Stimulated activated CD4-positive, alpha-beta T cell treated with anti-CD3 and anti-CD28 coated beads, Interleukin-12 subunit alpha, Interleukin-12 subunit beta, amount 100 ng/mL, for 48 hours (primary cell): ENCODE results near the gene CPZ.
"Not testable (repeated sequence)": the region's sequence is repeated elsewhere in the genome, so short reads cannot be mapped to it uniquely, and the experiment has no call there.

Source experiments
- DNase-seq, 3 donors: peaks; one replicate each; pipeline ENCODE4 v3.0.0-alpha.2; 2020; ENCODE audit warnings: low read depth in 2 of 3, low spot score in 1 of 3

CPZ gene

DNA sequence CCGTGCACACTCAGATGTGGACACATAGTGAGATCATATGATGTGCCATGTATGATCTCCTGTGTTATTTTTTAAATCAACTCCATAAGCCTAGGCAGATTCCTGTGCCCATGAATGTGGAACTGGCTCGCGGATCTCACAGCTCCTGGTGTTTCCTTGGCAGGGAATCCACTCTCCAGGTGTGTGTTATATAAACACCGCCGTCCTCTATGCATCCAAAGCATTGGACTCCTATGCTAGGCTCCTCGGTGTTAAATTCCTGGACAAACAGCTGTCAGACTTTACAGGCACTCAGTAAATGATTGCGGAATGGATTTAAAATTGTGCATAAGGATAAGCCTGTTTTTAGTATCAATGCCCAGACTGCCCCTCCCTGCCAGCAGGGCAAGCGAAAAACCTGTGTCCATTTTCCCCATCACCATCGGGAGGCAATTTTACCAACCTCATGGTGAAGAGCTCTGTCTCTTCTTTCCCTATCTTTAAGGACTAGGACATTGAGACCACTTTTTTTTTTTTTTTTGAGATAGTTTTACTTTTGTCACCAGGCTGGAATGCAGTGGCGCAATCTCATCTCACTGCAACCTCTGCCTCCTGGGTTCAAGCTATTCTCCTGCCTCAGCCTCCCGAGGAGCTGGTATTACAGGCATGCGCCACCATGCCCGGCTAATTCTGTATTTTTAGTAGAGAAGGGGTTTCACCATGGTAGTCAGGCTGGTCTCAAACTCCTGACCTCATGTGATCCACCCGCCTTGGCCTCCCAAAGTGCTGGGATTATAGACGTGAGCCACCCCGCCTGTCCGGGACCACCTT lies 36.0 kb upstream of the CPZ start:
- DNase-seq, result no peak

DNA sequence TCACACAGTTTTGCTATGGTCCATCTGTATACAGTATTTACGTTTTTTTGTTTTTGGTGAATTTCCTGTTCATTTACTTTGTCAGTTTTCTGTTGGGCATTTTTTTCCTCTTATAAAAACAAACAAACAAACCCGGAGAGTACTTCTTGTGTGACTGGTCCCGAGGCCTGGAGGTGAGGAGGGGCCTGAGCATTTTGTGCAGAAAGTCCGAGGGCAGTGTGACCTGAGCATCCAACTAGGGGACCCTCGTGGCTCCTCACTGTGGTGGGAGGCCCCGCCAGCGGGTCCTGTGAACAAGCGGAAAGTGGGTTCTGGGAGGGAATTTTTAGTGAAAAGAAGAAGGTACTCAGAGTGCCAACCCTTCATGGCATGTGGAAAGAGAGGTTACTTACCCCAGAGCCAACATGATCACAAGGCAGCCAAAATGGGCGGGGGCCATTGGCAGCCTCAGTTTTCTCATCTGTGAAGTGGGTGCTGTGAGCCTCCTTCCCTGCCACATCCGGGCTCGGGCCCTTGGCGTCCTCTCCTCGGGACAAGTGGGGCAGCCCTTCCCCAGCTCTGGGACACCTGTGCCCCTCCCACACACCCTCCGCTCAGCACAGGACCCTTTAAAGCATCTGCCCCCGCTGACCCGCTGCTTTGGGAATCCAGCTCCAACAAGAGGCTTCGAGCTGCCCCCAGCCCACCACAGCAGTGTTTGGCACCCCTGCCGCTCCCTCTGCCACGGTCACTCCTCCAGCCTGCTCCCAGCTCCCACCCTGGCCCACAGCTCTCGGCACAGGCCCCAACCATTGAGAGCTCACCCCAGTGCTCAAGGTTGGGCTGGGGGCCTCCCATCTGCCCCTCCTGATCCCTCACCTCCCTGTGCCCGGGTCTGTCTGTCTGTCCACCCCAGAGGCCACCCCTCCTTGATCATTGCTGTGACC lies 35.2 kb upstream of the CPZ start:
- DNase-seq, result no peak

DNA sequence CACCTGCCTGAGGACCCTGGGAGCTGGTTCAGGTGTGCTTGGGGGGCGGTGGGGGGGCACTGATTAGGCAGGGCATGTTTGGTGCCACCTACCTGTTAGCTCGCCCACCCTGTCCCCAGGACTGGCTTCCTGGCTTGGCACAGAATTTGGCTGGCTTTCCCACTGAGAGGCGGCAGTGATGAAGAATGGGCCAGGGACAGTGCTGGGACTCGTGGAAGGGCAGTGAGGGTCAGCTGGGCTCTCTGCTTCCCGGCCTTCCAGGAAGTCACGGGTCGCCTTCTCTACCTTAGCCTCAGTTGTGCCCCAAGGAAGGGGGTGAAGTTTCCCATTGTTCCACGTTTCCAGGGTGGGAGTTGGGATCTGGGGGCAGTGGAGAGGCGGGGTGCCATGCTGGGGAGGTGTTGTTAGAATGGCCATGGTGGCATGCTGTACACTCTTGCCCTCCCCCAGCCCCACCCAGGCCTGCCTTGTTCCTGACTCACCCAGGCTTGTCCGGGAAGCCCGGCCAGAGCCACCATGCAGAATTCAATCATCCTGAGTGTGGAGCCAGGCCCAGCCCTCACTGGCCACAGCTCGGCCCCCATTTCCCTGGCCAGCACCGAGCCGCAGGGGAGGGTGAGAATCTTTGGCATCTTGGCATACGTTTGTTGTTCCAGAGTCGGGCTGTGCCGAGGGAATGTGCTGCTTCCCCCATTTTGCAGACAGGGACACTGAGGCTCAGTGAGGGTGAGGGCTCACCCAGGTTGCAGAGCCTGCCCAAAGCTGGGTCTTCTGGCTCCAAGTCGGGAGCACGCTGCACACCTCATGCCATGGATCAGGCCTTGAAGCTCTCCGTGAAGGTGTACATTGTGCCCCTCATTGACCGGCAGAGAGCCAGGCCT lies 34.2 kb upstream of the CPZ start:
- no peak for DNase-seq

DNA sequence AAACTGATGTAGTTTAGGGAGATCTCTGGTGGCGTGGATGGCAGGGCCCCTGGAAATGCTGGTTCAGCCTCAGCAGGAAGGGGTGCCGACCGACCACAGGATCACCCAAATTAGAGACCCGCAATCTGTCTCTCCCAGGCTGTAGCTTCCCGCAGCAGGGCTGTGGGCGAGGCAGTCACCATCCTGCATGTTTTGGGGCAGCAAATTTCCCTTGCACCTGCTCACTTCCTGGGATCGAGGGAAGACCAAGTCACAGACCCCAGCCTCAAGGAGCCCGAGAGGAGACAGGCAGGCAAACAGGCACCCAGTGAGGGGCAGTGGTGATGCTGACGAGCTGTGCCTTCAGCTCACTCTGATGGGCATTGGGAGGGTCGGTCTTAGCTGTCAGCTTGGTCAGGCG lies 33.6 kb upstream of the CPZ start:
- DNase-seq, result no peak

DNA sequence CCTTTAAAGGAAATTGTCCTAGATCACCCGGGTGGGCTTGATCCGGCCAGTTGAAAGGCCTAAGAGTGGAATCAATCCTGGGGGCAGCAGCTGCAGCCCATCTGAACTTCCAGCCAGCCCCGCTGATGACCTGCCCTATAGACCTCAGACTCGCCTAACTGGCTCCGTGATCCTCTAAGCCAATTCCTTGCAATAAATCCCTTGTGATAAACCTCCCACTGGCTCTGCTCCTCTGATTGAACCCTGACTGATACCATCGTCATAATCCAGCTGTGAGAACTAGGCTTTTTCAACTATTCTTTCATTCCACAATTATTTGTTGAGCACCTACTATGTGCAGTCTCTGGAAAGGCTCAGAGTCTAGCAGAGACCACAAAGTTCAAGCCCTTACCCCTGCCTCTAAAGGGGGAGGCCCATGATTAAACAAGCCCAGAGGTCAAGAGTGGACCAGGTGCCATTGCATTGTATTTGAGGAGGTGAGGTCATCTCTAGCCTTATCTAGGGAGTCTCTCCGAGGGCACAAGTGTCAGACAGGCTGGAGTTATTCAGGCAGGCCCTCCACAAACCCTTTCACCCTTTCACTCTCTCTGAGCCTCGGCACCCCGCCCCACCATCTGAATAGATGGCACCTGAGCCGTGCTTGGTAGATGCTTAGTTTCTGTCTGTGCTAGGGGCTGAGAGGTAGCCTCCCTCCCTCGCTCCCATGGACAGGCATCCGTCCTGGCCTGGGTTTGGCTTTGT lies 32.9 kb upstream of the CPZ start:
- no peak for DNase-seq

DNA sequence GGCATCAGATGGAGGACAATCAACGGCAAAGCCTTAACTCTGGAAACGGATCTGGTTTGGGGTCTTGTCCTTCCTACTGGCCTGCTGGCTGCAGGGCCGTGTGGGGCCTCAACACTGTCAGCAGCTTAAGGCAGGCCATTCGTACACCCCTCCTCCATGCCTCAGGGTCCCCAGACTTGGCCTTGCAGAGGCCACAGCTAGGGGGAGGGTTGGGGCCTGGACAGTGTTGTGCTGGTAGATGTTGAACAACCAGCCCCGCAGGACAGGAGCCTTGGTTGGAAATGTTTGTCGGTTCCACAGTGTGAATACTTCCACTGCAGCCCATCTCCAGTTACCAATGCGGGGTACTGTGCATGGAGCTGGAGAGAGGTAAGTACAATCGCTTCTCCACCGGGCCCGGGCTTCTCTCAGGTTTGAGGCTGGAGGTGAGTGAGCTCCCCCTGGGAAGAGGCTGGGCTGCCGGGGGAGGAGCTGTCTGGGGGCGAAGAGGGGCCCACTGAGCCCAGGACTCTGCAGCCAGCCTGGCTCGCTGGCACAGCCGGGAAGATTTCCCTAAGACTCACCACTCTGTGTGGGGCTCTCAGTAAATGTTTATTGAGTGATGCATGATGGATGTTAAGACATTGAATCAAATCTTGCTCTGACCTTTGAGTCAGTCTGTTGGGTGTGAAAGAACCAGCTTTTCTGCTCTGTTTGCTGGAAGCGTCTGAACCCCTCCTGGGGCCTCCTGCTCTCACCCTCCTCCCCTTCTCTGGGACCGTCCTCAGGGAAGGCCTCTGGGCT lies 32.1 kb upstream of the CPZ start:
- DNase-seq, result no peak

DNA sequence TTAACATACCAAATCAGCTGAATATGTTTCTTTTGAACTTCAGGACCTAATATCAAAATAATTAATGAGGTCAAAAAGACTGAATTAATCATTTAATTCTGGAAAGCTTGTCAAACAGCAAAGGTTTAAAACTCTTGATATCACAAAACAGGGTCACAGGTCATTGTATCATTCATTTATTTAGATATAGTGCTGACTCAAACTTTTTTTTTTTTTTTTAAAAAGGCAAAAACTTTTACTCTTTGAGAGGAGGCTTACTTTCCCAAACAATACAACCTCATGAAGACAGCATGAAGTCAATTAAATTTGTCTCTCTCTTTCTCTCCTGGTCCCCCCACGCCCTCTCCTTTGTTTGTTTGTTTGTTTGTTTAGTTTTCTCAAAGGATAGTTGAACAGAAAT lies 28.0 kb upstream of the CPZ start:
- no peak for DNase-seq

DNA sequence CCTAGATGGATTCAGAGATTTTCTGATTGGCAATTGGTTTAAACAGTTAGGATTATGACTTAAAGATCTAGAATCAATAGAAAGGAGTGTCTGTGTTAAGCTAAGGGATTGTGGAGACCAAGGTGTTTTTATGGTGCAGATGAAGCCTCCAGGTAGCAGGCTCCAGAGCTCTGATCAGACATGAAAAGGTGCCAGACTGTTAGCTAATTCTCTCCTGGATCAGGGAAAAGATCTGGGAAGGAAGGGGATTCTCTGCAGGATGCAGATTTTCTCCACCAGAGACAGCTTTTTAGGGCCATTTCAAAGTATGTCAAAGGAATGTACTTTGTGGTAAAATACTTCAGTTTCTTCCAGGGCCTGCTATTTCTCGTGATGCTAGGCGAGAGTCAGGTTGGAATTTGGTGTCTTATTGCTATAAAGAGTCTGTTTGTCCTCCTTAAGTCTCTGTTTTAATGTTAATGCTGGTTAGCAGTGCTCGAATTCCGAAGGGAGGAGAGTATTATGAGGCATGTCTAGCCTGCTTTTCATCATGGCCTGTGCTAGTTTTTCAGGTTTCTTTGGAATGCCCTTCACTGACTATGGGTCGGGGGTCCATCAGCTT lies 24.4 kb upstream of the CPZ start:
- DNase-seq, result no peak

DNA sequence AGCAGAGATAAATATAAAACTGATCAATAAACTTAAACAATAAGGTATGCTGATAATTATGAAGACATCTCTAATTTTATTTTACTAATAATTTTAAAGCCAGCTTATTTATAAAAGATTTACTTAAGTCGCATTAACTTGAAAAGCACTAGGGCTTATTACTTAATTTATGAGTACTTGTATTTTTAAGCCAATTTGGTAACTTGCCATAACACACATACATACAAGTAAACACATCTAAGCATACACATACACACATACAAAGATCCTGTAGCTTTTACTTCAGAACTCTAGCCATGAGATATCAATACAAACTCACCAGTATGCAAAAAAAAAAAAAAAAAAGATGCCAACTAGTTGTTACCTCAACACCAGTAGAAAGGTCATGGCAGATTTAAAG lies 22.4 kb upstream of the CPZ start:
- DNase-seq, result no peak

DNA sequence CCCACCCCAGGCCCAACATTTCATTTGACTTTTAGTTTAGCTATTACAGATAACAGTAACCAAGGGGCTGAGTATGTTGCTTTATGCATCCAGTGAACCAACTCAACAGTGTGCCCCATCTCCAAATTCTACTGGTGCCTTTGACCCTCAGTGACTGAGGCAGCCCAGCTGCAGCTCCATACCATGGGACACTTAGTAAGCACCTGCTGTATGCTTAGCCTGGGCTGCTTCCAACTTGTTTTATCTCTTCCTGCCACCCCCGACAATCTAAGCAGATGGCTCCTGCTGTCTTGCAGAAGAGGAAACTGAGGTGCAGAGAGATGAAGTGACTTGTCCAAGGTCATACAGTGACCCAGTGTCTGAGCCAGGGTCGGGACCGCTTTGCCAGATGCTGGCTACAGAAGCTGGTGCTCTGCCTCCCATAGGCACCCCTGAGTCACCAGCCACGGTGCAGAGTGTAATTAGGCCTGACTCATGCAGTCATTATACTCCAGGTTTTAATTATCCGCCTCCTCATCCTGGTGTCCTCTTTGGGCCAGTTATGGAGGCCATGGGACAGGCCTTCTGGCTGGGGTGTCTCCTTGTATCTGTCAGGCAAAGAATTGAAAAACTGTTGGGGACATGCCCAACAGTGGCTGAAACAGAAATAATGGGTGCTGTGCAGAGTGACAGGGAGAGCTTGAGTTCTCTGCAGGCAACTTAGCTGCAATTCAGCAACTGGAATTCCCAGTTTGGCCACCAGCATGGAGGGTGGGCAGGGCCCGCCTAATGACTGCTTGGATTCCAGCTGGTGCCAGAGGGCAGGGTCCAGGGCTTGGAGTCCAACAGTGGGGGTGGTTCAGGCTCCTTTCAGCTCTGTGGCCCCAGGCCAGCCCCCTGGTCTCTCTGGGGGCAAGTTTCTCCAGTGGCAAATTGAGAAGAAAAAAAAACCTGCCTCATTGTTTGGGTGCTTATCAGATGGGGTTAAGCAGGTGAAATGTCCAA lies 20.6 kb upstream of the CPZ start:
- DNase-seq, result no peak

DNA sequence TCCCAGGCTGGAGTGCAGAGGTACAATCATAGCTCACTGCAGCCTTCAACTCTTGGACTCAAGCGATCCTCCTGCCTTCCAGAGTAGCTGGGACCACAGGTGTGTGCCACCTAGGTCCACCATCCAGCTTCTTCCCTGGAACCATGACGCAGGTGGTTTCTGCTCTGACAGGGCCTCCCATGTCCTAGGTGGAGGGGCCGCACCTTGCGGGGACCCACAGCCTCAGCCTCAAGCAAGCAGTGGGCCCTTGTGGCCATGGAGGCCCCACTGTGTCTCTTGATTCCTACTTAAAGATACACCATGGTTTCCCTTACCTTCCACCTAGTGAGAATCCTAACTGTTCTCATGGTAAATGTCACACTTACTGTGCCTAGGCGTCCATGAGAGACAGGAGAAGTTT lies 19.3 kb upstream of the CPZ start:
- no peak for DNase-seq

DNA sequence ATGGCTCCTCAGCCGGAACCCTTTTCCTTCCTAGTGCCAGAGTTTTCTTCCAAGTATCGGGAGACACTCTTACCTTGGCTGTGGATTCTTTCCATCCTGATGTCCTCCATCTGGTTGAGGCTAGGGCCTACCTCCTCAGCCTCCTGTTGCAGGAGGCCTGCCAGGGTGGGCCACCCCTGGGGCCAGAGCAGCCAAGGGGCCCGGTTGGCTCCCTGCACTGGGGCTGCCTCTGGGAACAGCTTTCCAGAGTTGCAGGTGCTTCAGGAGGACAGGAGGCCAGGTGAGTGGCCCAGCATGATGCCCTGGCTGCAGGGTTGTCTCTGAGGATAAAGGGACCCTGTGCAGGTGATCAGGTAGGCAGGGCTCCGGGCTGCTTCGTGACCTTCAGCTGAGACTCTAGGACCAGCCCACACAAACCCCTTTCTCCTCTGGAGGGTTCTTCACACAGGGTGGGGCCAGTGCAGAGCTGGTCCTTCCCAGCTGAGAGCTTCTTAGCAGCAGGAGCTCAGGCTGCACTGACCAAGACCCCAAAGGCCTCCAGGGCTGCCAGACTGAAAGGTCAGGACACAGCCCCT lies 17.7 kb upstream of the CPZ start:
- DNase-seq, result no peak

DNA sequence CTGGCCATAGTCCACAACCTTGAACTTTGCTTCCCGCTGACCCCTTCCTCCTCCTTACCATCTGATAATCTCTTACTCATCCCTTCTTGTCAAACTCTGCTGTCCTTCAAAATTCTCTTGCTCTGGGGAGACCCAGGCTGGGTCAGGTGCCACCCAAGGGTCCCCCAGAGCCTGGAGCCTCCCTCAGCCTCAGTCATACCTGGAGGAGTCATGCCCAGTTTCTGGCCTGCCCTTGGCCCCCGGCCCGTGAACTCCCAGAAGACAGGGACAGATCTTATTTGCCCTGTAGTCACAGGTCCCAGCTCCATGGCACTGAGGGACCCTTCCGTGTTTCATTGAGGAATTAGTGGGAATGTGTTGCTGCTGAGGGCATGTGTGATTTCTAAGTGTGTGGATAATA lies 17.1 kb upstream of the CPZ start:
- DNase-seq, result no peak

DNA sequence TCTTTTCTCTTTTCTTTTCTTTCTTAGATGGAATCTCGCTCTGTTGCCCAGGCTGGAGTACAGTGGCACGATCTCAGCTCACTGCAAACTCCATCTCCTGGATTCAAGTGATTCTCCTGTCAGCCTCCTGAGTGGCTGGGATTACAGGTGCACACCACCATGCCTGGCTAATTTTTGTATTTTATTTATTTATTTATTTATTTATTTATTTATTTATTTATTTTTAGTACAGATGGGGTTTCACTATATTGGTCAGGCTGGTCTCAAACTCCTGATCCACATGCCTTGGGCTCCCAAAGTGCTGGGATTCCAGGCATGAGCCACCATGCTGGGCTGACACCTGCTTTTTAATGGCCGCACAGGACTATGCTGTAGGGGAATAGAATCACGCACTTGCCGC lies 16.0 kb upstream of the CPZ start:
- DNase-seq, result not testable (repeated sequence)

DNA sequence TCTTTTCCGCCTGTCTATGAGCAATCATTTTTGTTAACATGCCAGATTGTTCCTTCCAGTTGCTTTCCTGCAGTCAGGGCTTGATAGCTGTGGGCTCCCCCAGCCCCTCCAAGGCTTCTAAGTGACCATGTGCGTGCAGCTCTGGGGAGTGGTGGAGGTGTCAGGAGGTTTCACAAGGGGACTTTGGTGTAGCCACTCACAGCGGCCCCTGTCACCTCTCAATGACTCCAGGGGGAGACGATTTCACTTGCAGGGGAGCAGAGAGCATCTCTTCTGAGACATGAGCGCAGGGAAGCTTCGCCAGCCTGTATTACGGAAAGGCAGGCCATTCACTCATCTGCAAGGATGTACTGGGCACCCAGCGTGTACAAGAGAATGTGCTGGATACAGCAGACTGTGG lies 15.5 kb upstream of the CPZ start:
- no peak for DNase-seq

DNA sequence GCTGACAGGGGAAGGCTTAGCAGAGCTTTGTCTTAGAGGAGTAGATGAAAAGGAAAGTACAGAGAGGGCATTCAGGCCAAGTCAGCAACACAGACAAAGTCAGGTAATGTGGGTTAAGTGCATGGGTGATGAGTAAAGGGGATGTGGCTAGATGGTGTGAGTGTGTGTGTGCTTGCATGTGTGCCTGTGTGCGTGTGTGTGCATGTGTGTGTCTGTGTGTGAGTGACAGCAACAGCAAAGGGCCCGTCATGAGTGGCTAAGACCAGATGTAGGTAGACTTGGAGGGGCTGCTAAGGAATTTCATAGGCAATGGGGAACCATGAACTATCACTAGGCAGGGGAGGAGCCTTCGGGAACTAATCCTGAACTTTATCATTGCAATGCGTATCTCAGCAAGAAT lies 14.6 kb upstream of the CPZ start:
- no peak for DNase-seq

DNA sequence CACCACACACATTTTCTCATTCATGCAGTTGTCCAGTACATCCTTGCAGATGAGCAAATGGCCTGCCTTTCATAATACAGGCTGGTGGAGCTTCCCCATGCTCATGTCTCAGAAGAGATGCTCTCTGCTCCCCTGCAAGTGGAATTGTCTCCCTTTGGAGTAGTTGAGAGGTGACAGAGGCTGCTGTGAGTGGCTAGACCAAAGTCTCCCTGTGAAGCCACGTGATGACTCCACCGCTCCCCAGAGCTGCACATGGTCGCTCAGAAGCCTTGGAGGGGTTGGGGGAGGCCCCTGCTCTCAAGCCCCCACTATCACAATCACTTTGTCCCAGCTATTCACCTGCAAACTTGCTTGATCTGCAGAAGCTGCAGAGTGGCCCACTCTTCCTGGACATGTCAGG lies 13.8 kb upstream of the CPZ start:
- no peak for DNase-seq
